Stimulated activated CD8-positive, alpha-beta memory T cell treated with anti-CD3 and anti-CD28 coated beads, Interleukin-7, amount 100 ng/mL, for 48 hours (primary cell): ENCODE data around the gene PLCB3.

Experiments used
- DNase-seq, 2 donors: peaks; one replicate each; pipeline ENCODE4 v3.0.0-alpha.2; 2020; ENCODE audit warnings: low read depth in 1 of 2; ENCODE audit errors: extremely low read depth in 1 of 2

Gene PLCB3

GRCh38 chr11:64263947-64264317 is 12.6 kb downstream of the PLCB3 start:
- no peak for DNase-seq

- DNase-seq = no peak
Observed at GRCh38 chr11:64264371-64264852, 13.1 kb downstream of the PLCB3 start.

GRCh38 chr11:64265176-64266160 is 14.1 kb downstream of the PLCB3 start:
- no peak for DNase-seq

- no peak for DNase-seq
Observed at GRCh38 chr11:64266339-64266738, 15.0 kb downstream of the PLCB3 start.

GRCh38 chr11:64267207-64267945 is 16.0 kb downstream of the PLCB3 start:
- no peak for DNase-seq

- no peak for DNase-seq
Observed at GRCh38 chr11:64268025-64268892, 16.9 kb downstream of the PLCB3 start.

GRCh38 chr11:64268893-64269539 is 17.7 kb downstream of the PLCB3 start:
- DNase-seq = peak in 1 of 2 donors; percentile 14

GRCh38 chr11:64269540-64270220 is 18.4 kb downstream of the PLCB3 start:
- peak; percentile 98 for DNase-seq

- no peak for DNase-seq
Observed at GRCh38 chr11:64275031-64275800, 23.9 kb downstream of the PLCB3 start.

GRCh38 chr11:64275841-64276240 is 24.5 kb downstream of the PLCB3 start:
- no peak for DNase-seq

- no peak for DNase-seq
Observed at GRCh38 chr11:64276653-64277431, 25.5 kb downstream of the PLCB3 start.

GRCh38 chr11:64278576-64279190 is 27.4 kb downstream of the PLCB3 start:
- no peak for DNase-seq

GRCh38 chr11:64281957-64282770 is 30.8 kb downstream of the PLCB3 start:
- DNase-seq = no peak

GRCh38 chr11:64283092-64283491 is 31.8 kb downstream of the PLCB3 start:
- DNase-seq = no peak

- peak; percentile 87 to 91 for DNase-seq
Observed at GRCh38 chr11:64284048-64284961, 33.0 kb downstream of the PLCB3 start, which contains the start of gene BAD. BAD (minus strand) TSS chr11:64284665; CDS start chr11:64284368, 297 bp downstream.
